HCT116 (cell line): ENCODE results near the gene NCAN. TPM values are rescaled to one million over a fixed set of nuclear protein-coding genes. Genes with fewer than 3 reads are reported as not detected.

ENCODE experiments used
- ATAC-seq: fragments of 200-7000 bp; cut with Tn5 transposase; 2 replicates; pipeline ENCODE4 v1.9.1; 2020; ENCODE audit warnings: mild to moderate bottlenecking, moderate library complexity
- BruUV-seq: library from RNA; stranded (reverse); fragments of 400-500 nt; replicated peaks from 2 replicates; lab custom pipeline; 2021; lab: Mats Ljungman, UMichigan
- CTCF ChIA-PET: fragments of 300-600 bp; sonication (Branson Sonifier 250); formaldehyde crosslinking; loops from one replicate; lab custom pipeline; 2021; ENCODE audit warnings: antibody characterized with exemption; lab: Charles Lee
- POLR2A ChIA-PET: fragments of 300-600, 350-600 bp; sonication (Branson Sonifier 250); formaldehyde crosslinking; loops from one replicate; lab custom pipeline; 2021; ENCODE audit warnings: antibody characterized with exemption; lab: Charles Lee
- RAD21 ChIA-PET, 2 experiments: fragments of 300-600 bp; sonication (Branson Sonifier 250); formaldehyde crosslinking; loops; one replicate each; lab custom pipeline; 2023; ENCODE audit warnings: low total read pairs in 2 of 2; ENCODE audit not compliant: uncharacterized antibody in 2 of 2, unreplicated experiment in 2 of 2, low non-redundant PET in 1 of 2; lab: Charles Lee
- DNase-seq: peaks from one replicate; pipeline ENCODE4 v3.0.0-alpha.2; 2010; ENCODE audit warnings: low read depth, low spot score
- H2AFZ ChIP-seq: fragments of 200-600 bp; shearing (Covaris generic), sonication (generic); 2 replicates; pipeline ENCODE4 v1.6.1; 2017; ENCODE audit warnings: low read depth, mixed run types, mixed read lengths, antibody characterized with exemption, low read length; ENCODE audit not compliant: poor library complexity, severe bottlenecking
- H3K27ac ChIP-seq: 2 replicates; pipeline ENCODE4 v1.5.1; 2012; ENCODE audit warnings: low read depth, low read length
- H3K27me3 ChIP-seq: fragments of 200-600 bp; sonication (generic); 2 replicates; pipeline ENCODE4 v1.6.1; 2016; ENCODE audit warnings: mixed run types, low read length, mixed read lengths; ENCODE audit not compliant: insufficient read depth
- H3K36me3 ChIP-seq, 2 experiments: fragments of 200-500 bp in 1 of 2; fragments of 200-600 bp in 1 of 2; sonication (Bioruptor generic) in 1 of 2; sonication (generic) in 1 of 2; 2 replicates each; pipeline versions ENCODE4 v1.5.1 to v1.6.1; 2014 to 2016; ENCODE audit warnings: low read length in 2 of 2, inconsistent platforms in 1 of 2, mixed read lengths in 1 of 2, mixed run types in 1 of 2; ENCODE audit not compliant: insufficient read depth in 2 of 2, control insufficient read depth in 1 of 2
- H3K4me1 ChIP-seq, 2 experiments: fragments of 200-600 bp in 1 of 2; sonication (generic) in 1 of 2; 2 replicates each; pipeline versions ENCODE4 v1.5.1 to v1.6.1; 2012 to 2017; ENCODE audit warnings: low read length in 2 of 2, inconsistent platforms in 1 of 2, mild to moderate bottlenecking in 1 of 2, mixed read lengths in 1 of 2, mixed run types in 1 of 2, moderate library complexity in 1 of 2; ENCODE audit not compliant: insufficient read depth in 2 of 2, control insufficient read depth in 1 of 2
- H3K4me2 ChIP-seq: fragments of 200-600 bp; sonication (generic); 2 replicates; pipeline ENCODE4 v1.6.1; 2017; ENCODE audit warnings: mixed run types, low read length, mixed read lengths
- H3K4me3 ChIP-seq, 2 experiments: fragments of 200-600 bp in 1 of 2; sonication (generic) in 1 of 2; replicated peaks in 1 of 2; 2 replicates each; pipeline ENCODE4 v1.5.1; 2011 to 2016; ENCODE audit warnings: low read length in 2 of 2, control low read depth in 1 of 2, low read depth in 1 of 2, mild to moderate bottlenecking in 1 of 2, mixed read lengths in 1 of 2, mixed run types in 1 of 2
- H3K79me2 ChIP-seq: fragments of 200-600 bp; sonication (generic); 2 replicates; pipeline ENCODE4 v1.6.1; 2017; ENCODE audit warnings: mild to moderate bottlenecking, mixed run types, low read length, moderate library complexity, mixed read lengths; ENCODE audit not compliant: insufficient read depth
- H3K9ac ChIP-seq: fragments of 200-600 bp; sonication (generic); 2 replicates; pipeline ENCODE4 v1.6.1; 2016; ENCODE audit warnings: low read length, mixed read lengths
- H3K9me2 ChIP-seq: fragments of 200-600 bp; sonication (generic), shearing (Covaris generic); 2 replicates; pipeline ENCODE4 v1.6.1; 2017; ENCODE audit warnings: mixed run types, mild to moderate bottlenecking, moderate library complexity; ENCODE audit not compliant: insufficient read depth
- H3K9me3 ChIP-seq, 2 experiments: fragments of 200-500 bp in 1 of 2; fragments of 200-600 bp in 1 of 2; sonication (Bioruptor generic) in 1 of 2; sonication (generic) in 1 of 2; 2 replicates each; pipeline ENCODE4 v1.6.1; 2014 to 2017; ENCODE audit warnings: low read length in 2 of 2, mixed read lengths in 2 of 2, inconsistent platforms in 1 of 2, low read depth in 1 of 2, mild to moderate bottlenecking in 1 of 2, mixed run types in 1 of 2, moderate library complexity in 1 of 2; ENCODE audit not compliant: control insufficient read depth in 1 of 2, insufficient read depth in 1 of 2
- H4K20me1 ChIP-seq: fragments of 200-600 bp; sonication (generic), shearing (Covaris generic); 2 replicates; pipeline ENCODE4 v1.6.1; 2017; ENCODE audit warnings: mixed run types, mild to moderate bottlenecking, moderate library complexity; ENCODE audit not compliant: insufficient read depth
- CBX3 ChIP-seq: IDR thresholded peaks from 2 replicates; pipeline ENCODE4 v1.6.1; 2012; ENCODE audit warnings: low read depth
- CEBPB ChIP-seq: IDR thresholded peaks from 2 replicates; pipeline ENCODE4 v1.6.1; 2012; ENCODE audit warnings: low read depth
- EZH2 ChIP-seq: fragments of 200-600 bp; sonication (generic); IDR thresholded peaks from 2 replicates; pipeline ENCODE4 v1.6.1; 2017; ENCODE audit warnings: antibody characterized with exemption, mixed run types
- EZH2phosphoT487 ChIP-seq: fragments of 200-600 bp; IDR thresholded peaks from 2 replicates; pipeline ENCODE4 v1.6.1; 2018; ENCODE audit warnings: antibody characterized with exemption, borderline replicate concordance
- FOSL1 ChIP-seq: IDR thresholded peaks from 2 replicates; pipeline ENCODE4 v1.6.1; 2012; ENCODE audit warnings: low read depth
- JUND ChIP-seq: IDR thresholded peaks from 2 replicates; pipeline ENCODE4 v1.6.1; 2012
- MAX ChIP-seq: IDR thresholded peaks from 2 replicates; pipeline ENCODE4 v1.6.1; 2012
- POLR2AphosphoS5 ChIP-seq: IDR thresholded peaks from 2 replicates; pipeline ENCODE4 v1.6.1; 2011; ENCODE audit warnings: mild to moderate bottlenecking, low read depth, low read length, moderate library complexity
- RAD21 ChIP-seq: IDR thresholded peaks from 2 replicates; pipeline ENCODE4 v1.6.1; 2012; ENCODE audit warnings: low read depth, mild to moderate bottlenecking
- SIN3A ChIP-seq: IDR thresholded peaks from 2 replicates; pipeline ENCODE4 v1.6.1; 2012; ENCODE audit warnings: low read depth
- SP1 ChIP-seq: IDR thresholded peaks from 2 replicates; pipeline ENCODE4 v1.6.1; 2012; ENCODE audit warnings: low read depth
- TCF7L2 ChIP-seq: IDR thresholded peaks from 2 replicates; pipeline ENCODE4 v1.7.0; 2011; ENCODE audit warnings: borderline replicate concordance, inconsistent platforms; ENCODE audit not compliant: insufficient read depth, insufficient read length; ENCODE audit errors: extremely low read depth
- YY1 ChIP-seq: IDR thresholded peaks from 2 replicates; pipeline ENCODE4 v1.6.1; 2011; ENCODE audit warnings: low read length, low read depth, moderate library complexity, mild to moderate bottlenecking; ENCODE audit not compliant: insufficient replicate concordance; ENCODE audit errors: extremely low read depth
- ZFX ChIP-seq: fragments of 450-650 bp; IDR thresholded peaks from 2 replicates; pipeline ENCODE4 v1.6.1; 2017
- ZNF274 ChIP-seq: fragments of 200-500 bp; sonication (Bioruptor generic); IDR thresholded peaks from 2 replicates; pipeline ENCODE4 v1.6.1; 2014; ENCODE audit warnings: mild to moderate bottlenecking, low read depth, low read length, inconsistent platforms
- intact Hi-C: fragments of 100-400 bp; cut with micrococcal nuclease; formaldehyde crosslinking; loops from 2 replicates; pipeline ENCODE4 v1.10.0; 2022
- total RNA-seq: library from RNA; stranded (reverse); gene quantifications from one replicate; pipeline ENCODE4 v1.2.1, GENCODE V29; 2021; ENCODE audit not compliant: unreplicated experiment
- TF ChIP-seq, protein P1 (sequence below), 3 experiments: fragments of 200-600 bp in 1 of 3; sonication (generic) in 1 of 3; IDR thresholded peaks in 2 of 3; conservative IDR thresholded peaks in 1 of 3; 2 replicates each; pipeline ENCODE4 v1.5.1; 2012 to 2017; ENCODE audit warnings: low read depth in 2 of 3, low read length in 2 of 3, antibody characterized with exemption in 1 of 3, borderline replicate concordance in 1 of 3, control low read depth in 1 of 3, mild to moderate bottlenecking in 1 of 3, mixed read lengths in 1 of 3, mixed run types in 1 of 3, moderate library complexity in 1 of 3; ENCODE audit not compliant: insufficient read depth in 1 of 3
- TF ChIP-seq, protein P2 (sequence below): IDR thresholded peaks from 2 replicates; pipeline ENCODE4 v1.6.1; 2011; ENCODE audit warnings: mild to moderate bottlenecking, low read length, moderate library complexity; ENCODE audit not compliant: insufficient replicate concordance; ENCODE audit errors: extremely low read depth
- TF ChIP-seq, protein P3 (sequence below): IDR thresholded peaks from 2 replicates; pipeline ENCODE4 v1.6.1; 2012

NCAN gene
- total RNA-seq, 1 experiment from 2014 or later: 0.07 TPM

- TF ChIP-seq YY1 (no peak), RAD21 (no peak)
- TF ChIP-seq, protein P1, sequence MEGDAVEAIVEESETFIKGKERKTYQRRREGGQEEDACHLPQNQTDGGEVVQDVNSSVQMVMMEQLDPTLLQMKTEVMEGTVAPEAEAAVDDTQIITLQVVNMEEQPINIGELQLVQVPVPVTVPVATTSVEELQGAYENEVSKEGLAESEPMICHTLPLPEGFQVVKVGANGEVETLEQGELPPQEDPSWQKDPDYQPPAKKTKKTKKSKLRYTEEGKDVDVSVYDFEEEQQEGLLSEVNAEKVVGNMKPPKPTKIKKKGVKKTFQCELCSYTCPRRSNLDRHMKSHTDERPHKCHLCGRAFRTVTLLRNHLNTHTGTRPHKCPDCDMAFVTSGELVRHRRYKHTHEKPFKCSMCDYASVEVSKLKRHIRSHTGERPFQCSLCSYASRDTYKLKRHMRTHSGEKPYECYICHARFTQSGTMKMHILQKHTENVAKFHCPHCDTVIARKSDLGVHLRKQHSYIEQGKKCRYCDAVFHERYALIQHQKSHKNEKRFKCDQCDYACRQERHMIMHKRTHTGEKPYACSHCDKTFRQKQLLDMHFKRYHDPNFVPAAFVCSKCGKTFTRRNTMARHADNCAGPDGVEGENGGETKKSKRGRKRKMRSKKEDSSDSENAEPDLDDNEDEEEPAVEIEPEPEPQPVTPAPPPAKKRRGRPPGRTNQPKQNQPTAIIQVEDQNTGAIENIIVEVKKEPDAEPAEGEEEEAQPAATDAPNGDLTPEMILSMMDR (IDR thresholded peaks at IDR 0.05 in 2 of 3, conservative IDR thresholded peaks at IDR 0.05 in 1 of 3; ENCODE audit: borderline replicate concordance in 1 of 3, insufficient read depth in 1 of 3, low read depth in 2 of 3, low read length in 2 of 3): no peak
Observed at GRCh38 chr19:19232261-19232721, 20.5 kb downstream of the NCAN start (continued).

- RAD21 ChIA-PET: no interaction called here
- no peak for DNase-seq
- Histone ChIP-seq H3K4me2 (no peak overlapping the region), H3K4me3 (no peak overlapping the region), H2AFZ (no peak overlapping the region), H3K9me3 (peaks cover 10 to 21% of the 10 kb centered on the region in 2 experiments; a peak in 3 of 4 replicates), H3K4me1 (no peaks in the 10 kb centered on the region), H3K9me2 (no peaks in the 10 kb centered on the region), H3K36me3 (no peaks in the 10 kb centered on the region), H4K20me1 (no peaks in the 10 kb centered on the region), H3K27ac (no peak overlapping the region), H3K27me3 (peaks cover 4% of the 10 kb centered on the region; the same call in 1 of the 2 replicates), H3K9ac (no peak overlapping the region), H3K79me2 (no peaks in the 10 kb centered on the region)
- CTCF ChIA-PET: interaction anchor here (0.6 to 0.8 kb wide), 2 partner anchors 9 to 50 kb away, joined by 3 read pairs; no protein-coding TSS in a partner anchor
- BruUV-seq: no TSS peak
- POLR2A ChIA-PET: no interaction called here
- ATAC-seq: no peak
- intact Hi-C loops: no loop called here
- TF ChIP-seq EZH2 (no peak), SP1 (no peak), EZH2phosphoT487 (no peak), ZFX (no peak), CBX3 (no peak), JUND (no peak), MAX (no peak), RAD21 (no peak), ZNF274 (no peak), FOSL1 (no peak), CEBPB (no peak), SIN3A (no peak), POLR2AphosphoS5 (no peak), TCF7L2 (no peak)
- TF ChIP-seq, protein P1 (IDR thresholded peaks at IDR 0.05 in 2 of 3, conservative IDR thresholded peaks at IDR 0.05 in 1 of 3; ENCODE audit: borderline replicate concordance in 1 of 3, insufficient read depth in 1 of 3, low read depth in 2 of 3, low read length in 2 of 3): no peak
- TF ChIP-seq, protein P2, sequence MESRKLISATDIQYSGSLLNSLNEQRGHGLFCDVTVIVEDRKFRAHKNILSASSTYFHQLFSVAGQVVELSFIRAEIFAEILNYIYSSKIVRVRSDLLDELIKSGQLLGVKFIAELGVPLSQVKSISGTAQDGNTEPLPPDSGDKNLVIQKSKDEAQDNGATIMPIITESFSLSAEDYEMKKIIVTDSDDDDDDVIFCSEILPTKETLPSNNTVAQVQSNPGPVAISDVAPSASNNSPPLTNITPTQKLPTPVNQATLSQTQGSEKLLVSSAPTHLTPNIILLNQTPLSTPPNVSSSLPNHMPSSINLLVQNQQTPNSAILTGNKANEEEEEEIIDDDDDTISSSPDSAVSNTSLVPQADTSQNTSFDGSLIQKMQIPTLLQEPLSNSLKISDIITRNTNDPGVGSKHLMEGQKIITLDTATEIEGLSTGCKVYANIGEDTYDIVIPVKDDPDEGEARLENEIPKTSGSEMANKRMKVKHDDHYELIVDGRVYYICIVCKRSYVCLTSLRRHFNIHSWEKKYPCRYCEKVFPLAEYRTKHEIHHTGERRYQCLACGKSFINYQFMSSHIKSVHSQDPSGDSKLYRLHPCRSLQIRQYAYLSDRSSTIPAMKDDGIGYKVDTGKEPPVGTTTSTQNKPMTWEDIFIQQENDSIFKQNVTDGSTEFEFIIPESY: no peak
- TF ChIP-seq, protein P3, sequence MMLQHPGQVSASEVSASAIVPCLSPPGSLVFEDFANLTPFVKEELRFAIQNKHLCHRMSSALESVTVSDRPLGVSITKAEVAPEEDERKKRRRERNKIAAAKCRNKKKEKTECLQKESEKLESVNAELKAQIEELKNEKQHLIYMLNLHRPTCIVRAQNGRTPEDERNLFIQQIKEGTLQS: no peak
Observed at GRCh38 chr19:19234220-19234816, 22.6 kb downstream of the NCAN start.
